ENCODE measurements around the gene SERPINB6.

- TF ChIP-seq CTCF (IDR thresholded peaks at IDR 0.05), result no peak
- no peak for TF ChIP-seq POLR2A (IDR thresholded peaks at IDR 0.05)
These were observed 33.7 kb upstream of the SERPINB6 start for GRCh38 chr6:3005077-3005476.

Data from uterus (tissue), 2 donors.